H9 (cell line): ENCODE results near the gene TRPC4AP. TPM values are rescaled to one million over a fixed set of nuclear protein-coding genes. Genes with fewer than 3 reads are reported as not detected.

ENCODE experiments used
- DNase-seq: peaks from one replicate; pipeline ENCODE4 v3.0.0-alpha.2; 2017
- H2AFZ ChIP-seq: one replicate; pipeline ENCODE4 v1.6.1; 2013; ENCODE audit warnings: mild to moderate bottlenecking, low read length, control low read depth, moderate library complexity
- H2AK5ac ChIP-seq: 2 replicates; pipeline ENCODE4 v1.6.1; 2013; ENCODE audit warnings: low read length, control low read depth, mixed read lengths; ENCODE audit not compliant: insufficient read length
- H2BK120ac ChIP-seq: one replicate; pipeline ENCODE4 v1.6.1; 2013; ENCODE audit warnings: low read depth, mild to moderate bottlenecking, low read length, control low read depth, inconsistent platforms; ENCODE audit not compliant: poor library complexity, severe bottlenecking
- H2BK12ac ChIP-seq: 2 replicates; pipeline ENCODE4 v1.6.1; 2013; ENCODE audit warnings: low read length, control low read depth, mixed read lengths, low read depth; ENCODE audit not compliant: insufficient read length
- H2BK15ac ChIP-seq: 2 replicates; pipeline ENCODE4 v1.6.1; 2013; ENCODE audit warnings: low read depth, low read length, control low read depth
- H2BK20ac ChIP-seq: one replicate; pipeline ENCODE4 v1.6.1; 2013; ENCODE audit warnings: low read depth, mild to moderate bottlenecking, low read length, control low read depth, inconsistent platforms; ENCODE audit not compliant: poor library complexity, severe bottlenecking
- H2BK5ac ChIP-seq: 2 replicates; pipeline ENCODE4 v1.6.1; 2013; ENCODE audit warnings: low read length, control low read depth, mixed read lengths; ENCODE audit not compliant: insufficient read length
- H3K14ac ChIP-seq: 2 replicates; pipeline ENCODE4 v1.6.1; 2013; ENCODE audit warnings: low read length, control low read depth; ENCODE audit not compliant: insufficient read depth
- H3K18ac ChIP-seq: 2 replicates; pipeline ENCODE4 v1.6.1; 2013; ENCODE audit warnings: low read depth, mild to moderate bottlenecking, mixed read lengths, low read length, control low read depth; ENCODE audit not compliant: insufficient read length
- H3K23ac ChIP-seq: 2 replicates; pipeline ENCODE4 v1.6.1; 2013; ENCODE audit warnings: low read length, control low read depth, mixed read lengths, low read depth; ENCODE audit not compliant: insufficient read length
- H3K23me2 ChIP-seq: 2 replicates; pipeline ENCODE4 v1.6.1; 2013; ENCODE audit warnings: low read depth, mild to moderate bottlenecking, mixed read lengths, low read length, control low read depth; ENCODE audit not compliant: insufficient read length, poor library complexity, severe bottlenecking
- H3K27ac ChIP-seq: 2 replicates; pipeline ENCODE4 v1.5.1; 2013; ENCODE audit warnings: low read length, control low read depth, mixed read lengths, low read depth; ENCODE audit not compliant: insufficient read length
- H3K27me3 ChIP-seq: 2 replicates; pipeline ENCODE4 v1.6.1; 2013; ENCODE audit warnings: low read length, control low read depth, inconsistent platforms; ENCODE audit not compliant: insufficient read depth
- H3K4ac ChIP-seq: 2 replicates; pipeline ENCODE4 v1.6.1; 2013; ENCODE audit warnings: low read depth, mild to moderate bottlenecking, control low read depth, inconsistent platforms, low read length, moderate library complexity
- H3K4me1 ChIP-seq: 2 replicates; pipeline ENCODE4 v1.6.1; 2013; ENCODE audit warnings: low read length, control low read depth, inconsistent platforms; ENCODE audit not compliant: insufficient read depth
- H3K4me2 ChIP-seq: 2 replicates; pipeline ENCODE4 v1.6.1; 2013; ENCODE audit warnings: low read length, control low read depth, mixed read lengths; ENCODE audit not compliant: insufficient read length, insufficient read depth
- H3K56ac ChIP-seq: 2 replicates; pipeline ENCODE4 v1.6.1; 2013; ENCODE audit warnings: low read depth, mild to moderate bottlenecking, mixed read lengths, low read length, control low read depth; ENCODE audit not compliant: insufficient read length
- H3K79me1 ChIP-seq: 2 replicates; pipeline ENCODE4 v1.6.1; 2013; ENCODE audit warnings: low read depth, mild to moderate bottlenecking, moderate library complexity, low read length, control low read depth, inconsistent platforms; ENCODE audit not compliant: insufficient read depth, poor library complexity, severe bottlenecking
- H3K79me2 ChIP-seq: 2 replicates; pipeline ENCODE4 v1.6.1; 2013; ENCODE audit warnings: low read length, control low read depth, inconsistent platforms; ENCODE audit not compliant: insufficient read depth
- H3K9ac ChIP-seq: 2 replicates; pipeline ENCODE4 v1.6.1; 2013; ENCODE audit warnings: low read length, control low read depth, mixed read lengths; ENCODE audit not compliant: insufficient read length; ENCODE audit errors: extremely low read depth
- H3K9me3 ChIP-seq: one replicate; pipeline ENCODE4 v1.6.1; 2013; ENCODE audit warnings: low read depth, low read length, inconsistent platforms; ENCODE audit not compliant: control insufficient read depth
- H3T11ph ChIP-seq: one replicate; pipeline ENCODE4 v1.6.1; 2013; ENCODE audit warnings: mild to moderate bottlenecking, low read length, control low read depth, inconsistent platforms
- H4K20me1 ChIP-seq: one replicate; pipeline ENCODE4 v1.6.1; 2013; ENCODE audit not compliant: control insufficient read depth, insufficient read length, insufficient read depth
- H4K5ac ChIP-seq: 2 replicates; pipeline ENCODE4 v1.6.1; 2013; ENCODE audit warnings: low read depth, mild to moderate bottlenecking, mixed read lengths, low read length, control low read depth; ENCODE audit not compliant: insufficient read length
- H4K8ac ChIP-seq: replicated peaks from 2 replicates; pipeline ENCODE4 v1.6.1; 2013; ENCODE audit warnings: low read length, control low read depth, mixed read lengths, low read depth; ENCODE audit not compliant: insufficient read length
- H4K91ac ChIP-seq: 2 replicates; pipeline ENCODE4 v1.6.1; 2013; ENCODE audit warnings: low read depth, mild to moderate bottlenecking, moderate library complexity, mixed read lengths, low read length, control low read depth; ENCODE audit not compliant: insufficient read length
- H3K27ac Mint-ChIP-seq, 3 experiments: 2 replicates in 2 of 3; 3 replicates in 1 of 3; pipeline ENCODE4 v1.8.0; 2020 to 2021; ENCODE audit warnings: mixed read lengths in 3 of 3, mild to moderate bottlenecking in 1 of 3, moderate library complexity in 1 of 3
- H3K27me3 Mint-ChIP-seq: 2 replicates; pipeline ENCODE4 v1.8.0; 2021; ENCODE audit warnings: low read depth, mild to moderate bottlenecking, moderate library complexity, mixed read lengths
- H3K36me3 Mint-ChIP-seq, 3 experiments: 2 replicates in 2 of 3; 3 replicates in 1 of 3; pipeline ENCODE4 v1.8.0; 2020 to 2021; ENCODE audit warnings: low read depth in 3 of 3, mixed read lengths in 3 of 3; ENCODE audit not compliant: insufficient read depth in 1 of 3
- H3K4me1 Mint-ChIP-seq, 2 experiments: 2 replicates each; pipeline ENCODE4 v1.8.0; 2020; ENCODE audit warnings: mixed read lengths in 2 of 2
- H3K4me3 Mint-ChIP-seq, 2 experiments: 2 replicates in 1 of 2; 3 replicates in 1 of 2; pipeline ENCODE4 v1.8.0; 2020 to 2021; ENCODE audit warnings: mild to moderate bottlenecking in 2 of 2, mixed read lengths in 2 of 2, moderate library complexity in 1 of 2
- H3K9me3 Mint-ChIP-seq, 2 experiments: 2 replicates in 1 of 2; 3 replicates in 1 of 2; pipeline ENCODE4 v1.8.0; 2020; ENCODE audit warnings: mild to moderate bottlenecking in 2 of 2, mixed read lengths in 2 of 2, moderate library complexity in 1 of 2
- WGBS: extraction: QIAGEN DNeasy Blood & Tissue Kit; methylation state at CpG from one replicate; pipeline ENCODE4 v1.1.7; 2013; ENCODE audit warnings: missing lambda C conversion rate, low lambda C conversion rate, mixed read lengths; ENCODE audit not compliant: insufficient read length; ENCODE audit errors: extremely low coverage; 5-methylcytosine and 5-hydroxymethylcytosine counted together
- total RNA-seq: library from RNA; stranded (reverse); gene quantifications from 2 replicates; pipeline ENCODE4 v1.2.1, GENCODE V29; 2021
- TF ChIP-seq, protein P1 (sequence below): fragments of 200-600 bp; sonication (generic); conservative IDR thresholded peaks from 3 replicates; pipeline ENCODE4 v1.8.0; 2021; ENCODE audit warnings: antibody characterized with exemption, mild to moderate bottlenecking

The TRPC4AP gene
- total RNA-seq, 1 experiment from 2014 or later, result 93.9 TPM

DNA sequence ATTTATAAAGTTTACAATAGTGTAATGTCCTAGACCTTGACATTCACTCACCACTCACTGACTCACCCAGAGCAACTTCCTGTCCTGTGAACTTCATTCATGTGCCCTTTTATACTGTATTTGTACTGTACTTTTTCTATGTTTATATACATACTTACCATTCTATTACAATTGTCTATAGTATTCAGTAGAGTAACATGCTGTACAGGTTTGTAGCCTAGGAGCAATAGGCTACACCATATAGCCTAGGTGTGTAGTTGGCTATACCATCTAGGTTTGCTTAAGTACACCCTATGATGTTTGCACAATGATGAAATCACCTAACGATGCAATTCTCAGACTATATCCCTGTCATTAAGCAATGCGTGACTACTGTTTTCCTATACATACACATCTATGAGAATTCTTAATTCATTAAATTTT is 37.1 kb upstream of the TRPC4AP start:
- Histone ChIP-seq H3K4me1 (no peaks in the 10 kb centered on the region), H3K79me2 (no peaks in the 10 kb centered on the region), H2BK120ac (no peak overlapping the region), H2BK15ac (no peak overlapping the region), H3K23me2 (no peaks in the 10 kb centered on the region), H3T11ph (no peak overlapping the region), H2AFZ (no peak overlapping the region), H3K23ac (no peak overlapping the region), H3K56ac (no peak overlapping the region), H2AK5ac (no peak overlapping the region), H3K18ac (no peak overlapping the region), H2BK20ac (no peak overlapping the region), H2BK5ac (no peak overlapping the region), H3K4me2 (no peak overlapping the region), H3K9me3 (no peaks in the 10 kb centered on the region), H4K5ac (no peak overlapping the region), H2BK12ac (no peak overlapping the region), H3K14ac (no peak overlapping the region), H3K79me1 (no peaks in the 10 kb centered on the region), H4K91ac (no peak overlapping the region), H4K20me1 (no peaks in the 10 kb centered on the region), H3K4ac (no peak overlapping the region), H3K9ac (no peak overlapping the region), H4K8ac (no peak overlapping the region), H3K27me3 (no peaks in the 10 kb centered on the region), H3K27ac (no peak overlapping the region)
- Mint-ChIP-seq H3K4me1 (peaks cover 0 to under 1% of the 10 kb centered on the region in 2 experiments; a peak in 1 of 4 replicates), H3K27ac (no peak overlapping the region), H3K4me3 (no peak overlapping the region), H3K27me3 (no peaks in the 10 kb centered on the region), H3K9me3 (no peaks in the 10 kb centered on the region), H3K36me3 (peaks cover 4 to 67% (median 53%) of the 10 kb centered on the region in 3 experiments; a peak in 6 of 7 replicates)
- DNase-seq, result no peak
- TF ChIP-seq, protein P1, sequence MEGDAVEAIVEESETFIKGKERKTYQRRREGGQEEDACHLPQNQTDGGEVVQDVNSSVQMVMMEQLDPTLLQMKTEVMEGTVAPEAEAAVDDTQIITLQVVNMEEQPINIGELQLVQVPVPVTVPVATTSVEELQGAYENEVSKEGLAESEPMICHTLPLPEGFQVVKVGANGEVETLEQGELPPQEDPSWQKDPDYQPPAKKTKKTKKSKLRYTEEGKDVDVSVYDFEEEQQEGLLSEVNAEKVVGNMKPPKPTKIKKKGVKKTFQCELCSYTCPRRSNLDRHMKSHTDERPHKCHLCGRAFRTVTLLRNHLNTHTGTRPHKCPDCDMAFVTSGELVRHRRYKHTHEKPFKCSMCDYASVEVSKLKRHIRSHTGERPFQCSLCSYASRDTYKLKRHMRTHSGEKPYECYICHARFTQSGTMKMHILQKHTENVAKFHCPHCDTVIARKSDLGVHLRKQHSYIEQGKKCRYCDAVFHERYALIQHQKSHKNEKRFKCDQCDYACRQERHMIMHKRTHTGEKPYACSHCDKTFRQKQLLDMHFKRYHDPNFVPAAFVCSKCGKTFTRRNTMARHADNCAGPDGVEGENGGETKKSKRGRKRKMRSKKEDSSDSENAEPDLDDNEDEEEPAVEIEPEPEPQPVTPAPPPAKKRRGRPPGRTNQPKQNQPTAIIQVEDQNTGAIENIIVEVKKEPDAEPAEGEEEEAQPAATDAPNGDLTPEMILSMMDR, result no peak
- WGBS, result 100% methylated on average over 1 of the region's 2 CpGs
